Activated B cell treated with CpG ODN at 0.5 μM for 24 hours (primary cell): ENCODE data around the gene UPF3A. TPM values are rescaled to one million over a fixed set of nuclear protein-coding genes. Genes with fewer than 3 reads are reported as not detected.

Experiments used
- ATAC-seq: fragments of 200-7000 bp; cut with Tn5 transposase; one replicate; pipeline ENCODE4 v1.10.0; 2021; ENCODE audit warnings: low read depth, mild to moderate bottlenecking, moderate library complexity
- CTCF ChIA-PET: fragments of 350-600 bp; sonication (Branson Sonifier 250); formaldehyde crosslinking; loops from one replicate; lab custom pipeline; 2021; ENCODE audit warnings: antibody characterized with exemption; lab: Charles Lee
- POLR2A ChIA-PET: fragments of 350-600 bp; sonication (Branson Sonifier 250); formaldehyde crosslinking; loops from one replicate; lab custom pipeline; 2021; ENCODE audit warnings: antibody characterized with exemption; lab: Charles Lee
- DNase-seq: peaks from one replicate; pipeline ENCODE4 v3.0.0; 2022
- H3K27ac Mint-ChIP-seq: one replicate; pipeline ENCODE4 v1.8.0; 2020; ENCODE audit warnings: mixed read lengths
- H3K27me3 Mint-ChIP-seq: one replicate; pipeline ENCODE4 v1.8.0; 2021; ENCODE audit warnings: mixed read lengths
- H3K36me3 Mint-ChIP-seq: one replicate; pipeline ENCODE4 v1.8.0; 2021; ENCODE audit warnings: low read depth, mixed read lengths
- H3K4me1 Mint-ChIP-seq: one replicate; pipeline ENCODE4 v1.8.0; 2021; ENCODE audit warnings: mixed read lengths
- H3K4me3 Mint-ChIP-seq: one replicate; pipeline ENCODE4 v1.8.0; 2020; ENCODE audit warnings: mild to moderate bottlenecking, mixed read lengths
- H3K9me3 Mint-ChIP-seq: one replicate; pipeline ENCODE4 v1.8.0; 2020; ENCODE audit warnings: mixed read lengths
- intact Hi-C: fragments of 100-400 bp; cut with micrococcal nuclease; formaldehyde crosslinking; loops from one replicate; pipeline ENCODE4 v1.15.1; 2024
- total RNA-seq: library from RNA; stranded (reverse); gene quantifications from 2 replicates; pipeline ENCODE4 v1.2.3, GENCODE V29; 2022
- TF ChIP-seq, protein P1 (sequence below): fragments of 200-600 bp; IDR thresholded peaks from one replicate; pipeline ENCODE4 v1.8.0; 2022; ENCODE audit warnings: antibody characterized with exemption, mild to moderate bottlenecking

The UPF3A gene, protein sequence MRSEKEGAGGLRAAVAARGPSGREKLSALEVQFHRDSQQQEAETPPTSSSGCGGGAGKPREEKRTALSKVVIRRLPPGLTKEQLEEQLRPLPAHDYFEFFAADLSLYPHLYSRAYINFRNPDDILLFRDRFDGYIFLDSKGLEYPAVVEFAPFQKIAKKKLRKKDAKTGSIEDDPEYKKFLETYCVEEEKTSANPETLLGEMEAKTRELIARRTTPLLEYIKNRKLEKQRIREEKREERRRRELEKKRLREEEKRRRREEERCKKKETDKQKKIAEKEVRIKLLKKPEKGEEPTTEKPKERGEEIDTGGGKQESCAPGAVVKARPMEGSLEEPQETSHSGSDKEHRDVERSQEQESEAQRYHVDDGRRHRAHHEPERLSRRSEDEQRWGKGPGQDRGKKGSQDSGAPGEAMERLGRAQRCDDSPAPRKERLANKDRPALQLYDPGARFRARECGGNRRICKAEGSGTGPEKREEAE
- total RNA-seq: 68.3 and 83.2 TPM in 2 replicates

DNA sequence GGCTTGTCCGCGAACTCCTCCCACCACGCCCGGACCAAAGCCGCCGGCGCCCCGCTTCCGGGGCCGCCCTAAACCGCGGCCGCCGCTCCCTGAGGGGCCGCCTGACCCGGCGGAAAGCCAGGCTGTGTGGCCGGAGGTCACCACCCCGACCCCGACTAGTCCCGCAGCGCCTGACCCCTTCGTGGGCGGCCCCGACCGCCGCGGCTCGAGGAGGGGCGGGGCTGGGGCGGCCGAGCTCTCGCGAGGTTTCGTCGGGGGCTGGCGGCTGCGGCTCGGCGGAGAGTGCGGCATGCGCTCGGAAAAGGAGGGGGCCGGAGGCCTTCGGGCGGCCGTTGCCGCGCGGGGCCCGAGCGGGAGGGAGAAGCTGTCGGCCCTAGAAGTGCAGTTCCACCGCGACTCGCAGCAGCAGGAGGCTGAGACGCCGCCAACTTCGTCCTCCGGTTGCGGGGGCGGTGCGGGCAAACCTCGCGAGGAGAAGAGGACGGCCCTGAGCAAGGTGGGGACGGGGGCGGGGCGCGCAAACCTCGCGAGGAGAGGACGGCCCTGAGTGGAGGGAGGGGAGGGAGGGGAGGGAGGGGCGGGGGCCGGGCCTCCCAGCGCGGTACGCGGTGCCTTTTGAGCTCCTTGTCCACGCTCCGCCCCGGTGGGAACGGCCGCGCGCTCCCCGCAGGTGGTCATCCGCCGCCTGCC lies at the start of gene UPF3A:
Gene UPF3A (plus strand): TSS at position 251 of the 690 bp plus-strand sequence. CDS start 39 bp downstream, at position 290.
- H3K4me1 Mint-ChIP-seq: peaks cover 33% of the 10 kb centered on the region
- intact Hi-C loops: loop anchor here (1.0 to 2.0 kb wide), 3 partner anchors 19 to 46 kb away; partner anchors contain the start of gene CHAMP1
- ATAC-seq (peak; percentile 80), DNase-seq (peak; percentile 95)
- no peaks in the 10 kb centered on the region for H3K9me3 Mint-ChIP-seq
- TF ChIP-seq, protein P1, sequence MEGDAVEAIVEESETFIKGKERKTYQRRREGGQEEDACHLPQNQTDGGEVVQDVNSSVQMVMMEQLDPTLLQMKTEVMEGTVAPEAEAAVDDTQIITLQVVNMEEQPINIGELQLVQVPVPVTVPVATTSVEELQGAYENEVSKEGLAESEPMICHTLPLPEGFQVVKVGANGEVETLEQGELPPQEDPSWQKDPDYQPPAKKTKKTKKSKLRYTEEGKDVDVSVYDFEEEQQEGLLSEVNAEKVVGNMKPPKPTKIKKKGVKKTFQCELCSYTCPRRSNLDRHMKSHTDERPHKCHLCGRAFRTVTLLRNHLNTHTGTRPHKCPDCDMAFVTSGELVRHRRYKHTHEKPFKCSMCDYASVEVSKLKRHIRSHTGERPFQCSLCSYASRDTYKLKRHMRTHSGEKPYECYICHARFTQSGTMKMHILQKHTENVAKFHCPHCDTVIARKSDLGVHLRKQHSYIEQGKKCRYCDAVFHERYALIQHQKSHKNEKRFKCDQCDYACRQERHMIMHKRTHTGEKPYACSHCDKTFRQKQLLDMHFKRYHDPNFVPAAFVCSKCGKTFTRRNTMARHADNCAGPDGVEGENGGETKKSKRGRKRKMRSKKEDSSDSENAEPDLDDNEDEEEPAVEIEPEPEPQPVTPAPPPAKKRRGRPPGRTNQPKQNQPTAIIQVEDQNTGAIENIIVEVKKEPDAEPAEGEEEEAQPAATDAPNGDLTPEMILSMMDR: no peak
- H3K36me3 Mint-ChIP-seq: peaks cover 48% of the 10 kb centered on the region
- CTCF ChIA-PET: interaction anchor here (1.1 kb wide), 1 partner anchor 30 kb away, joined by 4 read pairs; no protein-coding TSS in a partner anchor
- no peaks in the 10 kb centered on the region for H3K27me3 Mint-ChIP-seq
- H3K4me3 Mint-ChIP-seq: peak within 1 kb of the TSS; percentile 91
- POLR2A ChIA-PET: interaction anchor here (0.6 to 2.4 kb wide), 22 partner anchors 13 to 1071 kb away, joined by 3 to 22 read pairs (median 4); partner anchors contain the start of genes CHAMP1 and LAMP1
- H3K27ac Mint-ChIP-seq: peak within 1 kb of the TSS; percentile 97

DNA sequence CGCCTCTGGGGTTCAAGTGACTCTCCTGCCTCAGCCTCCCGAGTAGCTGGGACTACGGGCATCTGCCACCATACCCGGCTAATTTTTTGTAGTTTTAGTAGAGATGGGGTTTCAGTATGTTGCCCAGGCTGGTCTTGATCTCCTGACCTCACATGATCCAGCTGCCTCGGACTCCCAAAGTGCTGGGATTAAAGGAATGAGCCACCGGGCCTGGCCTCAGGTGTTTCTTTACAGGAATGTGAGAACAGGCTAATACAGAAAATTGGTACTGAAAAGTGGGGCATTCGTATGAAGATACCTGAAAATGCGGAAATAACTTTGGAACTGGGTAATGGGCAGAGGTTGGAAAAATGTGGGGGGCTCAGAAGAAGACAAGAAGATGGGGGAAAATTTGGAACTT lies 49.5 kb upstream of the UPF3A start:
- Mint-ChIP-seq H3K9me3 (no peaks in the 10 kb centered on the region), H3K4me1 (peaks cover 21% of the 10 kb centered on the region), H3K27ac (no peak overlapping the region), H3K36me3 (peaks cover 8% of the 10 kb centered on the region), H3K27me3 (peaks cover 13% of the 10 kb centered on the region), H3K4me3 (no peak overlapping the region)
- ChIA-PET CTCF (no interaction called here), POLR2A (interaction anchor here (0.6 kb wide), 1 partner anchor 207 kb away, joined by 3 read pairs; no protein-coding TSS in a partner anchor)
- TF ChIP-seq, protein P1: no peak
- intact Hi-C loops: no loop called here
- no peak for DNase-seq
- no peak for ATAC-seq

DNA sequence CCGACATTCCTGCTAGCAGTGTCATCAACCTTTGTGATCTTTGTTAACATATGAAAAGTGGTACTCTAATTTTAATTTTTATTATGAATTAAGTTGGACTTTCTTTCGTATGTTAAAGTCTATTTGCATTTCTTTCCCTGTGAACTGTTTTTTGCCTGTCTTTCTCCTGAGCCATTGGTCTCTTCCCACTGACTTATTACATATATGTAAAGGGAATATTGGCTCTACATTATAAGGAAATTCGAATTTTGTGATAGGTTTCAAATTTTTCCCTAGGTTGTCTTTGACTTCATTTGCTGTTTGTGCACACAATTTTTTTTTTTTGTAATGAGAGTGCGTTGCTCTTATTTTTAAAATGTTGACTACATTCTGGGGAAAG lies 47.1 kb upstream of the UPF3A start:
- H3K27ac Mint-ChIP-seq: peak overlapping the region; percentile 88
- peak overlapping the region; percentile 86 for H3K4me3 Mint-ChIP-seq
- H3K36me3 Mint-ChIP-seq: peaks cover 27% of the 10 kb centered on the region
- peaks cover 22% of the 10 kb centered on the region for H3K4me1 Mint-ChIP-seq
- POLR2A ChIA-PET: no interaction called here
- no peak for DNase-seq
- H3K27me3 Mint-ChIP-seq: peaks cover 11% of the 10 kb centered on the region
- TF ChIP-seq, protein P1: no peak
- H3K9me3 Mint-ChIP-seq: no peaks in the 10 kb centered on the region
- intact Hi-C loops: loop anchor here (2.0 kb wide), 3 partner anchors 105 to 417 kb away; no protein-coding TSS in a partner anchor
- ATAC-seq: no peak
- CTCF ChIA-PET: no interaction called here

DNA sequence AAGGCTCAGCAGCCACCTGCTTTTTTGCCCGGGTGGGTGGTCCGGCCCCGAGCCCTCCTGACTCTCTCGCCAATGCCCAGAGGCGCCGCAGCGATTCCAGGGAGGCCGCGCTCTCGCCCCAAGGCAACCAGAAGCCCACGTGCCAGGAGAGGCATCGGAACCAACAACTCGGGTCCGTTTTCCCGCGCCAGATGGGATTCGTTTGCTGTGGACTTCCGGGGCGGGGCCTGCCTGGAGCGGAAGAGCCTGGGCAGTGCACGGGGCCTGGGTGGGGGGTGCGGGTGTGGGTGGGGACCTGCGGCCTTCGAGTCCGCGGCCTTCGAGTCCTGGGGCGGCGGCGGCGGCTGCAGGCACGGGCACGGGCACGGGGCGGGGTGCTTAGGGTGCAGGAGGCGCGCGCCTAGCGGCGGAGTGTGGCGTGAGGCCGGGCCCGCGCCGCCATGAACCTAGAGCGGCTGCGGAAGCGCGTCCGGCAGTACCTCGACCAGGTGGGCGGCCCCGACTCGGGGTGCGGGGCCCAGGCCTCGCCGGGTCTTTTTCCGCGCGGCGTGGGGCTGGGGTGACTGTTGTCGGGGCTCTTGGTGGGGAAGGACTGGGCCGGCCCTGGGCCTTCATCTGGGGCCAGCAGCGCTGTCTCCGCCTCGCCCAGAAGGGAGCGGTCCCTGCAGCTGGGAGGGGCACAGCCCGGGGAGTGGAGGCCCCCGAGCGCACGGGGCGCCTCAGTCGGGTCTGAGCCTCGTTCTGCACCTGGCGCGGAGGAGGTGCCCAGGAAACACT lies 46.6 kb upstream of the UPF3A start, which contains the start of gene CDC16:
Gene CDC16 (plus strand): TSS at position 253 of the 777 bp plus-strand sequence. CDS start 188 bp downstream, at position 441.
- peak within 1 kb of the TSS; percentile 88 for H3K27ac Mint-ChIP-seq
- no peaks in the 10 kb centered on the region for H3K9me3 Mint-ChIP-seq
- DNase-seq (peak; percentile 79), ATAC-seq (peak; percentile 85)
- H3K27me3 Mint-ChIP-seq: peaks cover 10% of the 10 kb centered on the region
- intact Hi-C loops: loop anchor here (1.0 to 5.0 kb wide), 6 partner anchors 46 to 1293 kb away; partner anchors contain the start of genes CHAMP1 and UPF3A
- POLR2A ChIA-PET: interaction anchor here (0.7 to 1.6 kb wide), 3 partner anchors 45 to 169 kb away, joined by 3 to 4 read pairs (median 4); partner anchors contain the start of gene UPF3A
- peaks cover 22% of the 10 kb centered on the region for H3K4me1 Mint-ChIP-seq
- TF ChIP-seq, protein P1: no peak
- CTCF ChIA-PET: no interaction called here
- peak within 1 kb of the TSS; percentile 86 for H3K4me3 Mint-ChIP-seq
- H3K36me3 Mint-ChIP-seq: peaks cover 32% of the 10 kb centered on the region
